Skin of body (tissue), 2 donors: ENCODE results near the gene TNS3. TPM values are rescaled to one million over a fixed set of nuclear protein-coding genes. Genes with fewer than 3 reads are reported as not detected.

Source experiments
- DNase-seq: peaks from one replicate; lab custom pipeline; 2025; lab: John Stamatoyannopoulos, UW
- total RNA-seq: library from RNA; depleted of rRNA; stranded (reverse); fragments of >200 nt; gene quantifications from one replicate; pipeline ENCODE4 v1.2.3, GENCODE V29; 2014

TNS3 gene
- total RNA-seq, 1 donor from 2014 or later: 44.7 TPM

DNA sequence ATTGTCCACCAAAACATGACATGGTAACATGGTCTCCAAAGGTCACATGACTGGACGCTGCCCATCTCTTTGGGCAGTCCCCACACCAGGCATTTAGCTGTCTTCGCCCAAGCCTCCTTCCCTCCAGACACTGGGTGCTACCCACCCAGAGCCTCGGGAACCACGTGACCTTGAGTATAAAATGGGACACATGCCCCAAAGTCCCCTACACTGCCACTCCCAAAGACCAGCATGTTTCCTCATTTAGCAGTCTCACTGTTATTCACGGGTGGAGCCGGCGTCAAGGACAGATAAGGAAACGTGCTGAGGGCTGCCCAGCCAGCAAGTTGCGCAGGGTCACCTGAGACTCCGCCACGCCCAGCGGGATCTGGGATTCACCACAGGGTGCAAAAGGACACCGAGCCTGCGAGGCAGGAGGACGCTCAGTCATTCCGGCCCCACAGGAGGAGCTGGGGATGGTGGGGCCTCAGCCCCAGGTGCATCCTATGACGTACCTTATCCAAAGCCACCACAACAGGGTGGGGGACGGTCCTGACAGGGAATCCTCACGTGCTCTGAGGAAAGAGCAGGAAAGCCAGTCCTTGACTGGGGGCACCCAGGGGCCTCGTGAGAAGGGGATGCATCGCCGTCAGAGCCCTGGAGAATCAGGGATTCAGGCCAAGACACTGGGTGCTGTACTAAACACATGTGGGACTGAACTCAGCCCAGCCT, 226.9 kb downstream of the TNS3 start:
- no peak for DNase-seq

DNA sequence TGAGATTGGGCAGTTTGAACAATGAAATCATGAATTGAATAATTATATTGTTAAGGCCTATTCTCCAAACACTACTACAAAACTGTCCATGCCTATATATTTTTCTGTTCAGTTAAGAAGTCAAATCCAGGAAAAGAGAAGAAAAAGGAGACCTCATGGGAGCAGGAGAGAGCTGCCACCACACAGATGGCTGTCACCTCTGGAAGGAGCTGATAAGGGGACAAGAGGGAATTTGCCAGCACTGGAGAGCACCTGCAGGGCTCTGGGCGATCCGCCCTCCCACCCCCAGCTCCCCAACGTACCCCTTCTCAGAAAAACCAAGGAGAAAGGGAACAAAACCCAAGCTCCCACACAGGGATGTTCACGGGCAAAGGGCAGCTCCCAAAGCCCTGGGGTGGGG, 227.8 kb downstream of the TNS3 start:
- no peak for DNase-seq

DNA sequence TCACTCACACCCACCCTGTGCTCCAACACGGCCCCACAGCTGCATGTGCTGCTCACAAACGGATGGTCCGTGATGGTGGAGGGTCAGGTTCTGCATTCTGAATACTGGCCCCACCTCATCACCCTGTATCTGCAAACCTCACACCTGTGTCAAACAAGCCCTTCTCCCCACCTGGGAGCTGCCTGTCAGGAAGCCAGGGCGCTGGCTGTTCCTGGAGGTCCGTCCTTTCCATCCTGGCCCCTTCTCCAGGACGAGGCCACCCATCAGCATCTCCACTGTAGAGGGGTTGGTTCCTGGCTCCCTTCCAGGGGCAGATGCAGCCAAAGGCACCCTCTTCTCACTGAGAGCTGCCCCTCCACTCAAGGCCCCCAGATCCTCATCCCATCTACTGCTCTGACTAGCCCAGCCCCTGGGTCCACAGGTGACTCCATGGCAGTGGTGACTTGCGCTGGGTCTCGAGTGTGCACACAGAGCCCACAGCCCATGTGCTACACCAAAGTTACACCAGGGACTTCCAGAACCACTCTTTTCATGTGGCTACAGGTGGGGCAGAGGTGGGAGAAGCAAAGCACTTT, 229.4 kb downstream of the TNS3 start:
- no peak for DNase-seq

DNA sequence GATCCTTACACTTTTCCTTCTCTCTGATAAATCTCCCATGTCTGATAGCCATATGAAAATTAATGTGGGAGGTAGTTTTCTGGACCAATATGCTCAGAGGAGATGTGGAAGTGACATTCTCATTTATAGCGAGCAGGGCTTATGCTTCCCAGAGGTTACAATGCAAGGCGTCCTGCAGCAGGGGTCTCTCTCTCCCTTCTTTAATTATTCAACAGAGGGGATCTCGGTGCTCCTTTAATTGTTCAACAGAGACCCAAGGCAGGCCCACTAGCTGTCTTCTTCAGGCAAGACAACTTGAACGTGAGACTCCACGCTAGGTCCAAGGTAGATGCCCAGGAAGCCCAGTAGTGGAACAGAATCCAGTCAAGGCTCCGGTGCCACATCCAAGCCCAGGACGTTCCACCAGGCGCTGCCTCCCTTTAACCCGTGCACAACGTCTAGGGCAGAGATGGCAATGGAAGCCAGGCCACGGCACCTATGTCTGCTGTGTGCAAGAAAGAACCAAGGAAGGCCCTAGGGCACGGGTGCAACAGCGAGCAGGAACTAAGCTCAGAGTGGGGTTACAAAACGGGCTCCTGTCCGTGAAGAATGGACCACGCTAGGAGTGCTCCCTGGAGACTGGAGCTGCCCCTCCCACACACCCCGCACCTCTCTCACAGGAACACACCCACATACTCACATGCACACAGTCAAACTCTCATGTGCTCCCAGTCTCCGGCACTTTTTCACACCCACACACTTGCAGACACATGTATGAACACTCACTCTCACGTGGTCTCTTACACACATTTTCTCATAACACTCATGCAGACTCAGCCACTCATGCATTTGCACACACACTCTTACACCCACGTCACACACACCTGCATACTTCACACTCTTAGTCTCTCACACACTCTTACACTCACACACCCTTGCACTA, 230.4 kb downstream of the TNS3 start:
- no peak for DNase-seq

DNA sequence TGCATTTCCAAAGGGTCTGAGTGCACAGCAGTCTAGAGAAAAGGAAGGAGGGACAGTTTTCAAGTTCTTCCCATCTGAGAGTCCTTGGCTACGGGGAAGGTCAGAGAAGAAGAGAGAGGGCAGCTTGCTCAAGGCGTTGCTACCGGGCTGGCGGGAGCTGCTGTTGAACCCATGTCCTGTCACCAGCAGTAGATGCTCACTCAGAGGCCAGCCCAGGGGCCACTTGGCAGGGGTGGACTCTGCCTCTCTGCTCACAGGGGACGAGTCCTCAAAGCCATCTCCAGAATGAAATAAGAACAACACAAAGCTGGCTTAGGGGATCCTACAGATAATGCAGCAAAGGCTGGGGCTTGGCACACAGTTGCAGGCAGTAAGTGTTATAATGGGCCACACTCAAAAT, 231.5 kb downstream of the TNS3 start:
- no peak for DNase-seq

DNA sequence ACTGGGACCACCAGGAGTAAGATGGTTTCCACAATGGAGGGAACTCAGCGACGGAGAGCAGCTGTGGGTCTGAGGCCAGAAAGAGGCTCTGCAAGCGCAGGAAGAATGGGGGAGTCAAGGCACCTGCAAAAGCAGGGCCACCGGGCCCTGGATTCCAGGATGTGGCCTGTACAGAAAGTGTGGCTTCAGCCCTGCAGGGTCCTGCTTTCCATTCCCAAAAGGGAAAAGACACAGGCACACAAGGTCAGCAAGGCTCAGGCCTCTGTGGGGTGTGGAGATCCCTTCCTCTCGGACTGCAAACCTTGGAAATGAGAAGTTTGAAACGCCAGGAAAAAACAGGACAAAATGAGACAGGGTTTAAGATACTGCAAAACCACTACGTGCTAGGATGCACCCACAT, 232.5 kb downstream of the TNS3 start:
- no peak for DNase-seq

DNA sequence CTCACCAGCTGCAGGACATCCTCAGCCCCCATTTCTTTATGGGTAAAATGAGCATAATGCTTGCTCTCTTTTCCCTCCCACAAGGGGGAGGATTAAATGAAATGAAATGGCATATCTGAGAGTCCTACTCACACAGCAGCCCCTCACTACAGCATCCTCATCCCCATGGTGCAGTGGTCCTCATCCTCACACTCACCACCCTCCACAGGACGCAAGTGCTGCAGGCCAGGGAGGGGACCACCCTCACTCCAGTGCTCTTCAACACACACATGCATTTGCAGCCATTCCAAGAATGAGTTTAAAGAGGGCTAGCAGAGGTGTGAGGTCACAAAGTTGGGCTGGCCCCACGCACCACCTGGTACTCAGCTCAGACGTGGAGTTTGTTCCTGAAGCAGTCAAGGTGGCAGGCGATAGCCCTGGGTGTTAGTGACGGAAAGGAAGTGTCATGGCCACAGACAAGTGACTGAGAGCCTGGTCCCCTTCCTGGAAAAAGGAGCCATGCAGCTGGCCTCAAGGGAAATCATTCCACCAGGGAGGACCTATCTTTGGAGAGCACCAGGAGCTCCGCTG, 234.0 kb downstream of the TNS3 start:
- DNase-seq: no peak

DNA sequence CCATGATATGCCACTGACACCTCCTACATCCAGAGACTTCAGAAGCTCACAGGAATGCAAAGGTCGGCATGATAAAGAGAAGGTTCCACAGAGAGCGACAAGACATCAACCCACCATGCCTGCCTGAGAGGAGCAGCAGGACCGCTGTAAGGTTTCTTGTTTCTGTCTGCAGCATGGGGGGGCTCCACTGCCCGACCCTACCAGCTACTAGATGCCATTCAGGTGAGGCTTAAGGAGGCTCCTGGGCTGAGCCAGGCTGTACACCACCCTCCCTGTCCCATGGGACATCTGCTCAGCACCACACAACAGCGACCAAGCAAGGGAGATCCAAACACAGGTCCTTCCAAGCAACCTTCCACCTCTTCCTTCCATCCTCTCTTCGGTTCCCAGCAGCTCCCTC, 234.6 kb downstream of the TNS3 start:
- DNase-seq: no peak

DNA sequence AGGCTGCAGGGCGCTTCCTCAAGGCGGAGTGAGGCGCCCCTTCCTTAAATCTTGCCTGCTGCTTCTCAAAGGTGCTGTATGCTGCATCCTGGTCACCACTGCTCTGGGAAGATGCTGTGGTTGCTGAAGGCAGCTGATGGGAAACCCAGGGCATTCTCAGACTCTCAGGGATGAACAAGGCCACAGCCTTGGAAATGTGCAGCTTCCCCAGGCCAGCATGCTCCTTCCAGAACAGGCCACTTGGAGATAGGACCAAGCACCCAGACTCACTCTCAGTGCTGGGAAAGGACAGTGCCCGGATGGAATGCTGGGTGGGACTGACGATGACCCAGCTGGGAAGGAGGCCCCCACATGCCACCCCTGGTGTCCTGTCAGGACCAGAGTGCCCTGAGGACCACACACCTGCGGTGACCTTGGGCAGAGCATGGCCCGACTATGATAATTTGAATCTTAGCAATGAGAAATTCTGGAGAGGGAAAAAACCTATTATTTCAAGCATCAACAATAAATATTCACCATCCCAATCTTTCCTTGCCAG, 235.5 kb downstream of the TNS3 start:
- no peak for DNase-seq

DNA sequence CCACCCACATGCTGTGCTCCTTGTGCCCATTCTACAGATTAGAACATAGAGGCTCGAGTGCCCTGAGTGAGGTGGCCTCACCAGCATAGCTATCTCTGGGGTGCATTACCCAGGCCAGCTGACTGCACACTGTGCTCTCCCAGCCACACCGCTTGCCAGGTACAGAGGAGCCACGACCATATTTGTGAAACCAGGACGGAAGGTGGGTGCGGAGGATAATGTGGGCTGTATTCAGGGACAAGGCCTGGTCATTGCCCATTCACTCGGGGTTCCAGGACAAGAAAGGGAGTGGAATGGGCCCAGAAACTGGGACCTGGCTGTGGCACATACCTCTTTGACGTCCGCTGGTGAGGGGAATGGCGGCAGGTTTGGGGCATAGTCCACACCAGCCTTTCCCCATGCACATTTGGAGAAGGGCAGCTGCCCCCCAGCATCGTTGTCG, 236.0 kb downstream of the TNS3 start:
- no peak for DNase-seq

DNA sequence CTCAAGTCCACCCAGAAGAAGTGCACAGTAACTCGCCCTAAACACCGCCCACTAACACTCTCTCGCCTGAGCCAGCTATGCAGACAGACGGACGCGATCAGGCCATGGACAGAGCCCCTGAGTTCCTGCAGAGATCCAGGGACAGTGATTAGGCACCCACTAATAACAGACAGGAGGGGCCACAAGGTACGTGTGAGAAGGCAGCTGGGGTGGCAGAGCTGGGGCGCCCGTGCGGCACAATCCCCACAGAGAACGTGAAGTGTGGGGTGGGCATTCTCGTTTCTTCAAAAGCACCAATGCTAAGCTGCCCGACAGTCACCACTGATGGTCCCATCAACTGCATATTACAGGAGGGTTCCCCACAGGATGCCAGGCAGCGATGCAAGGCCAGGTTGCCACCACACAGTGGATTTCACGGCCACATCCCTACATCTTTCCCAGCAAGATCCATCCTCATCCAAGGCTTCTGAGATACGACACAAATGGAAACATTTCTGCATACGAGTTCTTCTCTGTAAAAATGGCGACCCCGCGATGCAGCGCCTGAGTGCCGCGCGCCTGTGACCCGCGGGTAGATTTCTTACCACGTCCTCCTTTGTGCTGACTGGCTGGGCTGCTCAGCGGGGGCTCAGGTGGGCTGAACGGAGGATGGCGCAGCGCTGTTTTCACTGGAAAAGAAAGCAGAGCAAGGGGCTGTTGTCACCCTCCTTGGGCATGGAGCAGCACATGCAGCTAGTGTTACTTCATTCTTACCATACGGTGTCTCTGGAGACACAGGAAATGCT, 237.5 kb downstream of the TNS3 start:
- DNase-seq: no peak

DNA sequence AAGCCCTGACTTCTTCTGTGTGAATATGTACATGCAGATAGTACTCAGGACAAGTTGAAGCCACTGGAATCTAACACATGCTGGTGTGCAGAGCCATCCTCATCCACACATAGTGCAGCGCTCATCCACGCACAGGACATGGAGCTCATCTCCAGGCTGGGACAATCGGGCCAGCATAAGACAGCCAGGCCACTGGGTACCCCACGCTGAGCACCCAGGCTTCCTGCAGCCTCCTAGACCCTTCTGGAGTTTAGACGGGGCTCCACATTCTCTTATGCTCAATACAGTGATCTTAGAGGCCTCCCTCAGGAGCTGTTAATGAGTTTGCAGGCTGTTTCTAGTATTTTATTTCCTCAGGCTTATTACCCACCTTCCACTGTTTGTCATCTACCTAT, 238.9 kb downstream of the TNS3 start:
- DNase-seq: no peak

DNA sequence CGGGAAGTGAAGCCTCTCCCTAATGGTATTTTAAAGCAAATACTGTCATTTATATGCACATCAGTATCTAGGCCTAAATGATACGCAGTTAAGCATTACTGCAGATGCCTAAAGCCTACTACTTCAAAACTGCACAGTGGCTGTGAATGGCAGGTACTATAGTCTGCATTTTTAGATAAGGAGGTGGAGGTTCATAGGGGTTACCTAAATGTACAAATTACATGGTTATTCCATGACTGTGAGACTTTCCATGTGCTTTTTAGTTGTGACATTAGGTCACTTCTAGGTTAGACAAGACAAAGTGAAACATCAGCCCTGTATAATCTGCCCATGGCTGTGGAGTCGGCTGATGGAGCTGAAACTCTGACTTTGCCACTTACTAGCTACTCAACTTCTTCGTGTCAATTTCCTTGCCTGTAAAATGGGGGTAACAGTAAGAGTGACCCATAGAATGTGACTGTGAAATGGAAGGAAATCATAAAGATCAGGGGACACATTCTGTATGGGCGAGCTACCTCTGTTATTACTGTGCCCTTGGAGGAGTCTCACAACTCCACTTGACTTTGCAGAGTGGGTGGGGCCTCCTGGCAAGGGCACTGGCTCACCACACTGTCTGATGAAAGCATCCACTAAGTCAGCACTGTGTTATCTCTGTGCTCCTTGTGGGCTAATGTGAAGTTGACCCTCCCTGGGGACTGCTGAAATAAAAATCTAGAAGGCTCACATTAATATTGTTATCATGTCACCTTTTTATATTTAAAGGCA, 239.4 kb downstream of the TNS3 start:
- no peak for DNase-seq

DNA sequence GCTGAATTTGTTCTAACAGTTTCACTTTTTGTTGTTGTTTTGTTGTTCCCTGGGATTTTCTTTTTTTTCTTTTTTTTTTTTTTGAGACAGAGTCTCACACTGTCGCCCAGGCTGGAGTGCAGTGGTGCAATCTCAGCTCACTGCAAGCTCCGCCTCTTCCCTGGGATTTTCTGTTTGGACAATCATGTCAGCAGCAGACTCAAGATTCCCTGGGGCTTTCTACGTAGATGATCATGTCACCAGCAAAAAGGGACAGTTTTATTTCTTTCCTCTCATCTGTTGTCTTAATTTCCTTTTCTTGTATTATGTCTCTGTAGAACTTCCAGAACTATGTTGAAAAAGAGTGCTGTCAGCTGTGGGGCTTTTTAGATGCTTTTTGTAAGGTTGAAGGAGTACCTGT, 241.4 kb downstream of the TNS3 start:
- no peak for DNase-seq

DNA sequence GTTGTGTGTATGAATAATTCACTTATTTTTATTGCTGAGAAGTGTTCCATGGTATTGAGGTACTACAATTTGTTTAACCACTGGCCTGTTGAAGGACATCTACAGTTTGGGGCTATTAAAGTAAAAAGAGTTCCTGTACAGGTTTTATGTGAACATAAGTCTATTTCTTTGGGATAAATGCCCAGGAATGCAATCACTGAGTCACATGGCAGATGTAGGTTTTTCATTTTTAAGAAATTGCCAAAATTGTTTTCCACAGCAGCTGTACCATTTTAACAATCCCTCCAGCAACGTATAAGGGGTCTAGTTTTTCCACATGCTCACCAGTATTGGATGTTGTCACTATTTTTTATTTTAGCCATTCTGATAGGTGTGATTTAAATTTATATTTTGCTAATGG, 243.9 kb downstream of the TNS3 start:
- no peak for DNase-seq

DNA sequence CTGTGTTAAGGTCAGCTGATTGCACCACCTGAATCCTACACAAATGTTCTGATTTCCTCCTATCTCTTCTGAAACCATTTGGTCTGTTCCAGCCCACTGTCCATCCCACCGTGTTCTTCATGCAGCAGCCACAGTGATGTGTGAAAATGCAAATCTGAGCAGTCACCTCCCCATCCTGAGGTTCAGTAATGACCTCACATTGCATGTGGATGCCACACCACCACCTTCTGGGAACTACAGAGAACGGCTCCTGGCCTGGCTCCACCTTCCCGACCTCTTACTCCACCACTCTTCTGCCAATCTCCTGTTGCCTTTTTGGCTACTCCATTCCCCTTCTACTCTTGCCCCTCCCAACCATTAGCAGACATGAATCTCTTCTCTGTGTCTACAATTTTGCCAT, 244.4 kb downstream of the TNS3 start:
- no peak for DNase-seq

DNA sequence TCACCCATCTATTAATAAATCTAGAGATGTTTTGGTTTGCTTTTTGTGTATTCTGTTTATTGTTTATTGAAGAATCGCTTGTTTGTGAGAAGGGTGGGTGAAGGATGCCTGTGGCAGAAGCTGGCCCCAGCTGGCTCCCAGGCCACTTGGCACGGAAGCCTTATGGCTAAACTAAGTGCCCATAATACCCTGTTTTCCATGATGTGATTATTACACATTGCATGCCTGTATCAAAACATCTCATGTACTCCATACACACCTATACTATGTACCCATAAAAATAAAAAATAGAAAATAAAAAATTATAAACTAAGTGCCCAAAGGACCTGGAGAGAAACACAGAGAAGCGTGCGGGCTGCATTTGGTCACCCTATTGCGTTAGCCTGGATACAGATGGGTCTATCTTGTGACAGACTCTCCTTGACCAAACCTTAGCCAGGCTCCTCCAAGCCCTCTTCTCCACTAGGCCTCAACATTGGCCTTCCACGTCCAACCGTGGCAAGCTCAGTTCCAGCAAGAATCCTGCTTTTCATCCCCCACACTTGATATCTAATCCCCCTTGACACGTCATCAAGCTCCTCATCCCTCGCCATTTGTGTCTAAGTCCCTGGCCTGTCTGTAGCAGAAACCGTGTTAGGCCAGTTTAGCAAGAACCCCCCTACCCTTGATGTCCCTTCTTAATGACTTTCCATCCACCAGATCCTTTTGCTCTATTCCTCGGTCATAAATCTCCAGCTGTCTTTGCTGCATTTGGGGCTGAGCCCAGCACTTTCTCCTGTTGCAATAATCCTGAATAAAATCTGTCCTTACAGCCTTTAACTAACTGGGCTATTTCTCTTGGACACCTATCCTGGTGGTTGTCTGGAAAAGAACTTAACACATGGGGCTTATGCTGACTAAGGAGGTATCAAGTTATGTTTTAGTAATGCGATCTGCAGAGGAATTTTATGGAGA, 245.2 kb downstream of the TNS3 start:
- DNase-seq: no peak

DNA sequence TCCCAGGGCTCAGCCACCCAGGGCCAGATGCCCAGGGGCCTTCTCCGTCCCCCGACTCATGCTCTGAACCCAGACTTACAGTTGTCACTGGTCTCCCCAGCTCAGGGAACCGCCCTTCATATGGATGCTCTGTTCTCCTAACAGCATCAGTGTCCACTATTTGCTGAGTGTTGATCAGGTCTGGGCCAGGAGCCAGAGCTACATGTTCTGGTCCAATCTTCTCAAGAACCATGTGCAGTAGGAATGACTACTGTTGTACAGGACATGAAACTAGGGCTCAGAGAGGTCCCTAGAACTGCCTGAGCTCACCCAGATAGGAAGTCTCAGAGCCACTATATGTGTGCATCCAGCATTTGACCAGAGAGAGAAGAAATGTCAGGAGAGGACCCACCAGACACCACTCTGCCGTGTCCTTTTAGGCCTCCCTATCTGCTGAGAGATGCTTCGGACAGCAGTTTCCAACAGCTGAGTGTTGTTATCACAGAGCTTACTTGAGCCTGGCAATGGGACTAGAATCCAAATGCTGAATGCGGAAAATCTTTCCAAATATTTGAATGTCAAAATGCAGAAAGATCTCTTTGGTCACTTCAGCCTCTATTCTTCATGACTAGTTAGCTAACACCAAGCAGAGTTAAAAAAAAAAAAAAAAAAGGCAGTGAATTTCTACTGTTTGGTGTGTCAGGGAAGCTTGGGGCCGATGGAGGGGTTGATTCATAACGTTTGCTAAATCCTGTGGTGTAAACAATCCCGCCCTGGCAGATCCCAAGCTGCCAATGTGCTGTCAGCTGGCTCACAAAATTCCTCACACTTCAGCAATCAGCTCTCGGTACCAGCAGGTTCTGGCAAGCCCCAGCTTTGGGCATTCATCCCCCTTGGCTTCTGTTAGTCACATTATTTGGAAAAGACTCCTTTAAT, 246.1 kb downstream of the TNS3 start:
- DNase-seq: peak; percentile 38
